Measurements from ENCODE around the gene TMEFF1. TPM values are rescaled to one million over a fixed set of nuclear protein-coding genes. Genes with fewer than 3 reads are reported as not detected.

TMEFF1 gene
- total RNA-seq, 1 experiment from 2014 or later: 3.3 TPM

GRCh38 chr9:100586093-100586492 lies 113.1 kb downstream of the TMEFF1 start:
- POLR2A ChIA-PET: no interaction called here
- ATAC-seq: no peak
- intact Hi-C loops (cut with micrococcal nuclease): no loop called here

More at GRCh38 chr9:100586093-100586492, 113.1 kb downstream of the TMEFF1 start:
- Histone ChIP-seq H2AFZ (ENCODE audit: low read depth, low read length, poor library complexity, severe bottlenecking) (no peak overlapping the region), H3K9me2 (ENCODE audit: insufficient read depth) (no peaks in the 10 kb centered on the region), H3K27ac (ENCODE audit: low read depth, low read length) (no peak overlapping the region), H3K9me3 (ENCODE audit: control insufficient read depth in 1 of 2, insufficient read depth in 1 of 2, low read depth in 1 of 2, low read length in 2 of 2) (no peaks in the 10 kb centered on the region), H3K4me1 (ENCODE audit: control insufficient read depth in 1 of 2, insufficient read depth in 2 of 2, low read length in 2 of 2) (peaks cover 8 to 34% of the 10 kb centered on the region in 2 experiments; a peak in 3 of 4 replicates), H3K27me3 (ENCODE audit: insufficient read depth, low read length) (no peaks in the 10 kb centered on the region), H4K20me1 (ENCODE audit: insufficient read depth) (no peaks in the 10 kb centered on the region), H3K4me3 (replicated peaks in 1 of 2; ENCODE audit: low read depth in 1 of 2, low read length in 2 of 2) (no peak overlapping the region), H3K9ac (ENCODE audit: low read length) (no peak overlapping the region), H3K36me3 (ENCODE audit: control insufficient read depth in 1 of 2, insufficient read depth in 2 of 2, low read length in 2 of 2) (no peaks in the 10 kb centered on the region), H3K4me2 (ENCODE audit: low read length) (no peak overlapping the region), H3K79me2 (ENCODE audit: insufficient read depth, low read length) (no peaks in the 10 kb centered on the region)
- BruUV-seq (replicated peaks): no TSS peak
- TF ChIP-seq MAX (IDR thresholded peaks at IDR 0.05): no peak
- TF ChIP-seq POLR2AphosphoS5 (IDR thresholded peaks at IDR 0.05; ENCODE audit: low read depth, low read length): no peak
- TF ChIP-seq FOSL1 (IDR thresholded peaks at IDR 0.05; ENCODE audit: low read depth): no peak
- TF ChIP-seq SRF (IDR thresholded peaks at IDR 0.05; ENCODE audit: low read depth): no peak
- TF ChIP-seq CEBPB (IDR thresholded peaks at IDR 0.05; ENCODE audit: low read depth): no peak
- no peak for TF ChIP-seq ELF1 (IDR thresholded peaks at IDR 0.05; ENCODE audit: borderline replicate concordance, low read depth)
- no peak for TF ChIP-seq EGR1 (IDR thresholded peaks at IDR 0.05; ENCODE audit: low read depth)
- no peak for TF ChIP-seq JUND (IDR thresholded peaks at IDR 0.05)
- TF ChIP-seq POLR2A (IDR thresholded peaks at IDR 0.05; ENCODE audit: borderline replicate concordance, extremely low read depth, insufficient read depth, insufficient read length): no peak
- TF ChIP-seq ZBTB33 (IDR thresholded peaks at IDR 0.05; ENCODE audit: extremely low read depth, insufficient replicate concordance, low read length): no peak
- TF ChIP-seq SIN3A (IDR thresholded peaks at IDR 0.05; ENCODE audit: low read depth): no peak
- TF ChIP-seq SP1 (IDR thresholded peaks at IDR 0.05; ENCODE audit: low read depth): no peak
- TF ChIP-seq, protein P1, sequence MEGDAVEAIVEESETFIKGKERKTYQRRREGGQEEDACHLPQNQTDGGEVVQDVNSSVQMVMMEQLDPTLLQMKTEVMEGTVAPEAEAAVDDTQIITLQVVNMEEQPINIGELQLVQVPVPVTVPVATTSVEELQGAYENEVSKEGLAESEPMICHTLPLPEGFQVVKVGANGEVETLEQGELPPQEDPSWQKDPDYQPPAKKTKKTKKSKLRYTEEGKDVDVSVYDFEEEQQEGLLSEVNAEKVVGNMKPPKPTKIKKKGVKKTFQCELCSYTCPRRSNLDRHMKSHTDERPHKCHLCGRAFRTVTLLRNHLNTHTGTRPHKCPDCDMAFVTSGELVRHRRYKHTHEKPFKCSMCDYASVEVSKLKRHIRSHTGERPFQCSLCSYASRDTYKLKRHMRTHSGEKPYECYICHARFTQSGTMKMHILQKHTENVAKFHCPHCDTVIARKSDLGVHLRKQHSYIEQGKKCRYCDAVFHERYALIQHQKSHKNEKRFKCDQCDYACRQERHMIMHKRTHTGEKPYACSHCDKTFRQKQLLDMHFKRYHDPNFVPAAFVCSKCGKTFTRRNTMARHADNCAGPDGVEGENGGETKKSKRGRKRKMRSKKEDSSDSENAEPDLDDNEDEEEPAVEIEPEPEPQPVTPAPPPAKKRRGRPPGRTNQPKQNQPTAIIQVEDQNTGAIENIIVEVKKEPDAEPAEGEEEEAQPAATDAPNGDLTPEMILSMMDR (IDR thresholded peaks at IDR 0.05 in 2 of 3, conservative IDR thresholded peaks at IDR 0.05 in 1 of 3; ENCODE audit: borderline replicate concordance in 1 of 3, insufficient read depth in 1 of 3, low read depth in 2 of 3, low read length in 2 of 3): no peak
- no peak for TF ChIP-seq EZH2 (IDR thresholded peaks at IDR 0.05)
- DNase-seq (ENCODE audit: low read depth, low spot score): no peak
- CTCF ChIA-PET: interaction anchor here (1.3 kb wide), 1 partner anchor 16 kb away, joined by 4 read pairs; no protein-coding TSS in a partner anchor
- RAD21 ChIA-PET (ENCODE audit: low non-redundant PET in 1 of 2, low total read pairs in 2 of 2, uncharacterized antibody in 2 of 2, unreplicated experiment in 2 of 2): no interaction called here

Data from HCT116 (cell line).